Ishikawa (cell line): Measurements from ENCODE around the gene ARAP1.

Source experiments
- CREB1 ChIP-seq: IDR thresholded peaks from 2 replicates; pipeline ENCODE4 v1.6.1; 2012; ENCODE audit warnings: low read depth
- EP300 ChIP-seq: IDR thresholded peaks from 2 replicates; pipeline ENCODE4 v1.6.1; 2012; ENCODE audit warnings: borderline replicate concordance
- TAF1 ChIP-seq: IDR thresholded peaks from 2 replicates; pipeline ENCODE4 v1.6.1; 2012; ENCODE audit warnings: low read depth, mild to moderate bottlenecking
- TEAD4 ChIP-seq: IDR thresholded peaks from 2 replicates; pipeline ENCODE4 v1.6.1; 2012
- YY1 ChIP-seq: IDR thresholded peaks from 2 replicates; pipeline ENCODE4 v1.6.1; 2012; ENCODE audit warnings: low read depth
- ZBTB7A ChIP-seq: IDR thresholded peaks from 2 replicates; pipeline ENCODE4 v1.6.1; 2012; ENCODE audit warnings: low read depth

GRCh38 chr11:72649215-72649976 lies 102.8 kb downstream of the ARAP1 start:
- TF ChIP-seq EP300 (no peak), CREB1 (no peak), YY1 (no peak), TEAD4 (no peak), ZBTB7A (no peak), TAF1 (no peak)
